Tibial nerve (tissue), 4 donors: Measurements from ENCODE around the gene SLC15A4. TPM values are rescaled to one million over a fixed set of nuclear protein-coding genes. Genes with fewer than 3 reads are reported as not detected.

Source experiments
- DNase-seq, 2 donors: peaks; one replicate each; pipeline ENCODE4 v3.0.0-alpha.2; 2019; ENCODE audit warnings: low spot score in 2 of 2
- H3K27ac ChIP-seq, 4 donors: fragments of 200-600 bp; sonication (generic) in 3 of 4; one replicate each; pipeline ENCODE4 v1.5.1; 2017 to 2019; ENCODE audit warnings: mild to moderate bottlenecking in 1 of 4
- H3K27me3 ChIP-seq, 2 donors: fragments of 200-600 bp; sonication (generic) in 1 of 2; one replicate each; pipeline versions ENCODE4 v1.5.1 to v1.6.0; 2017 to 2019
- H3K36me3 ChIP-seq, 3 donors: fragments of 200-600 bp; sonication (generic); one replicate each; pipeline ENCODE4 v1.5.1; 2018 to 2019
- H3K4me1 ChIP-seq, 4 donors: fragments of 200-600 bp; sonication (generic) in 3 of 4; one replicate each; pipeline ENCODE4 v1.5.1; 2017 to 2019
- H3K4me3 ChIP-seq, 4 donors: fragments of 200-600 bp; sonication (generic) in 3 of 4; one replicate each; pipeline ENCODE4 v1.5.1; 2017 to 2019; ENCODE audit warnings: mild to moderate bottlenecking in 1 of 4, moderate library complexity in 1 of 4
- H3K9me3 ChIP-seq, 4 donors: fragments of 200-600 bp; sonication (generic) in 3 of 4; one replicate each; pipeline ENCODE4 v1.5.1; 2017 to 2019
- CTCF ChIP-seq, 5 experiments: fragments of 200-600 bp in 3 of 5; fragments of 450-650 bp in 2 of 5; sonication (generic) in 3 of 5; IDR thresholded peaks; one replicate each; pipeline ENCODE4 v1.5.1; 2016 to 2019; ENCODE audit warnings: antibody characterized with exemption in 5 of 5, mild to moderate bottlenecking in 3 of 5, moderate library complexity in 2 of 5
- EP300 ChIP-seq, 2 donors: sonication (generic); formaldehyde crosslinking; IDR thresholded peaks; one replicate each; pipeline ENCODE4 v1.6.1; 2017; ENCODE audit warnings: antibody characterized with exemption in 2 of 2, mild to moderate bottlenecking in 1 of 2
- POLR2A ChIP-seq, 2 donors: fragments of 450-650 bp; IDR thresholded peaks; one replicate each; pipeline ENCODE4 v1.6.1; 2017; ENCODE audit warnings: antibody characterized with exemption in 2 of 2, mild to moderate bottlenecking in 2 of 2, moderate library complexity in 2 of 2
- WGBS, 2 donors: methylation state at CpG; one replicate each; pipeline ENCODE4 v1.1.5; 2018; 5-methylcytosine and 5-hydroxymethylcytosine counted together
- total RNA-seq, 4 donors: library from RNA; depleted of rRNA; stranded (reverse); fragments of >200 nt; gene quantifications; one replicate each; pipeline ENCODE4 v1.1.0, GENCODE V29; 2016

SLC15A4 gene
- total RNA-seq, 4 donors from 2014 or later: 39.3 to 74.3 (median 53.6) TPM

- H3K4me1 ChIP-seq: peaks cover 0 to 76% (median 28%) of the 10 kb centered on the region in 4 donors
- TF ChIP-seq POLR2A (IDR thresholded peaks at IDR 0.05) (no peak), EP300 (IDR thresholded peaks at IDR 0.05) (no peak), CTCF (IDR thresholded peaks at IDR 0.05) (no peak)
- no peaks in the 10 kb centered on the region for H3K36me3 ChIP-seq
- no peaks in the 10 kb centered on the region for H3K27me3 ChIP-seq
- WGBS, 2 donors: 43 to 44% methylated on average over 8 of the region's 8 CpGs
- H3K27ac ChIP-seq: peak overlapping the region in 3 of 4 donors; percentile 31 to 67 (median 65)
- H3K4me3 ChIP-seq: no peak overlapping the region
- H3K9me3 ChIP-seq: no peaks in the 10 kb centered on the region
- DNase-seq: no peak
Observed at GRCh38 chr12:128817111-128818015, 6.4 kb downstream of the SLC15A4 start.

DNA sequence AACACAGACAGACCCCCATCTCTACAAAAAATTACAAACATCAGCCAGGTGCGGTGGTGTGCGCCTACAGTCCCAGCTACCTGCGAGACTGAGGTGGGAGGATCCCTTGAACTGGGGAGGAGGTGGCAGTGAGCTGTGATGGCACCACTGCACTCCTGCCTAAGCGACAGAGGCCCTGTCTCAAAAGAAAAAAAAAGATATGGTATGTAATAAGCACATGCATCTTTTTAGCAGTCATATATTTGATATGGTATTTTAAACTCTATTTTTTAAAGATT lies 7.2 kb downstream of the SLC15A4 start:
- DNase-seq: no peak
- no peaks in the 10 kb centered on the region for H3K36me3 ChIP-seq
- H3K4me3 ChIP-seq: no peak overlapping the region
- H3K4me1 ChIP-seq: peaks cover 0 to 73% (median 21%) of the 10 kb centered on the region in 4 donors
- no peak overlapping the region for H3K27ac ChIP-seq
- WGBS, 2 donors: 96 to 99% methylated on average over 4 of the region's 4 CpGs
- no peak for TF ChIP-seq CTCF (IDR thresholded peaks at IDR 0.05)
- no peak for TF ChIP-seq EP300 (IDR thresholded peaks at IDR 0.05)
- TF ChIP-seq POLR2A (IDR thresholded peaks at IDR 0.05): no peak
- no peaks in the 10 kb centered on the region for H3K27me3 ChIP-seq
- no peaks in the 10 kb centered on the region for H3K9me3 ChIP-seq

GRCh38 chr12:128815779-128816642 lies 7.7 kb downstream of the SLC15A4 start:
- Histone ChIP-seq H3K4me3 (no peak overlapping the region), H3K27me3 (no peaks in the 10 kb centered on the region), H3K36me3 (no peaks in the 10 kb centered on the region), H3K9me3 (no peaks in the 10 kb centered on the region), H3K4me1 (peaks cover 0 to 73% (median 21%) of the 10 kb centered on the region in 4 donors), H3K27ac (peak overlapping the region in 1 of 4 donors; percentile 10)
- TF ChIP-seq EP300 (IDR thresholded peaks at IDR 0.05): no peak
- TF ChIP-seq CTCF (IDR thresholded peaks at IDR 0.05): no peak
- no peak for TF ChIP-seq POLR2A (IDR thresholded peaks at IDR 0.05)
- no peak for DNase-seq
- 81 to 85% methylated on average over 7 of the region's 7 CpGs for WGBS, 2 donors

GRCh38 chr12:128814411-128815261 lies 9.1 kb downstream of the SLC15A4 start:
- 91 to 93% methylated on average over 25 of the region's 25 CpGs for WGBS, 2 donors
- no peak overlapping the region for H3K4me3 ChIP-seq
- H3K9me3 ChIP-seq: no peaks in the 10 kb centered on the region
- peaks cover 0 to 77% (median 29%) of the 10 kb centered on the region in 4 donors for H3K4me1 ChIP-seq
- TF ChIP-seq EP300 (IDR thresholded peaks at IDR 0.05): no peak
- H3K27me3 ChIP-seq: no peaks in the 10 kb centered on the region
- H3K27ac ChIP-seq: peak overlapping the region in 1 of 4 donors; percentile 51
- H3K36me3 ChIP-seq: no peaks in the 10 kb centered on the region
- DNase-seq: peak in 1 of 2 donors; percentile 36

DNA sequence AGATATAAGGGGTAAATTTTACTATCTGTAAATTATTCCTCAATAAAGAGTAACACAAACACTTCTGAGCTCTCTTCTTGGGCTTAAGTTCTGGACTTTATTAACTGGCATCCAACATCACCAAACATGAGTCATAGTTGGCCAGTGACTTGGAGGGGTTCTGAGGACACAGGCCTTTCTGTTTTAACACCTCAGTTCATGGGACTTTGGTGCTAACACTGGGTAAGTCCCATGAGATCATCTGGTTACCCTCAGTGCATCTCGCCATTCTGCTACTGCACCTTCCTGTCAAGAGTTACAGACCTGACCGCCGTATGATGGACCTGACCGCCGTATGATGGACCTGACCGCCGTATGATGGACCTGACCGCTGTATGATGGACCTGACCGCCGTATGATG lies 9.9 kb downstream of the SLC15A4 start:
- peaks cover 0 to 70% (median 27%) of the 10 kb centered on the region in 4 donors for H3K4me1 ChIP-seq
- WGBS, 2 donors: 77 to 84% methylated on average over 10 of the region's 10 CpGs
- DNase-seq: no peak

More for the DNA sequence above, 9.9 kb downstream of the SLC15A4 start:
- Histone ChIP-seq H3K4me3 (no peak overlapping the region), H3K36me3 (peaks cover 0 to 4% (median 0%) of the 10 kb centered on the region in 3 donors), H3K27me3 (no peaks in the 10 kb centered on the region), H3K27ac (peak overlapping the region in 1 of 4 donors; percentile 51), H3K9me3 (no peaks in the 10 kb centered on the region)
- TF ChIP-seq EP300 (IDR thresholded peaks at IDR 0.05): no peak
- no peak for TF ChIP-seq POLR2A (IDR thresholded peaks at IDR 0.05)
- no peak for TF ChIP-seq CTCF (IDR thresholded peaks at IDR 0.05)
